ENCODE data around the gene FAM120B.

FAM120B gene

GRCh38 chr6:170288091-170288631, 18.4 kb upstream of the FAM120B start:
- DNase-seq: no peak

GRCh38 chr6:170288852-170289179, 17.7 kb upstream of the FAM120B start:
- DNase-seq: no peak

- no peak for DNase-seq
Measured at GRCh38 chr6:170289180-170289931, 17.2 kb upstream of the FAM120B start.

- no peak for DNase-seq
Measured at GRCh38 chr6:170289951-170290295, 16.6 kb upstream of the FAM120B start.

- DNase-seq: no peak
Measured at GRCh38 chr6:170290296-170291128, 16.0 kb upstream of the FAM120B start, which contains the start of gene DLL1. TSS of gene DLL1 (minus strand) at chr6:170291078. CDS start at chr6:170290139, 939 bp downstream.

- peak; percentile 53 for DNase-seq
Measured at GRCh38 chr6:170291271-170292110, 15.1 kb upstream of the FAM120B start.

GRCh38 chr6:170292111-170292406, 14.5 kb upstream of the FAM120B start:
- no peak for DNase-seq

- DNase-seq: no peak
Measured at GRCh38 chr6:170292407-170293158, 14.0 kb upstream of the FAM120B start.

GRCh38 chr6:170293341-170294231, 13.0 kb upstream of the FAM120B start:
- DNase-seq: no peak

- DNase-seq: no peak
Measured at GRCh38 chr6:170294298-170294730, 12.2 kb upstream of the FAM120B start.

GRCh38 chr6:170294813-170295509, 11.6 kb upstream of the FAM120B start:
- no peak for DNase-seq

GRCh38 chr6:170295510-170296422, 10.8 kb upstream of the FAM120B start:
- peak; percentile 36 for DNase-seq

- DNase-seq: no peak
Measured at GRCh38 chr6:170296423-170296745, 10.2 kb upstream of the FAM120B start.

GRCh38 chr6:170296746-170297575, 9.6 kb upstream of the FAM120B start:
- DNase-seq: no peak

- DNase-seq: no peak
Measured at GRCh38 chr6:170297576-170298330, 8.8 kb upstream of the FAM120B start.

- DNase-seq: no peak
Measured at GRCh38 chr6:170298688-170299087, 7.9 kb upstream of the FAM120B start.

GRCh38 chr6:170301184-170301583, 5.4 kb upstream of the FAM120B start:
- no peak for DNase-seq

GRCh38 chr6:170305805-170306323, 694 bp upstream of the FAM120B start:
- DNase-seq: peak; percentile 7

Measured in RPMI8226 (cell line).